H9 (cell line): ENCODE measurements around the gene HDAC7. TPM values are rescaled to one million over a fixed set of nuclear protein-coding genes. Genes with fewer than 3 reads are reported as not detected.

Experiments used
- DNase-seq: peaks from one replicate; pipeline ENCODE4 v3.0.0-alpha.2; 2017
- H2AFZ ChIP-seq: one replicate; pipeline ENCODE4 v1.6.1; 2013; ENCODE audit warnings: mild to moderate bottlenecking, low read length, control low read depth, moderate library complexity
- H2AK5ac ChIP-seq: 2 replicates; pipeline ENCODE4 v1.6.1; 2013; ENCODE audit warnings: low read length, control low read depth, mixed read lengths; ENCODE audit not compliant: insufficient read length
- H2BK120ac ChIP-seq: one replicate; pipeline ENCODE4 v1.6.1; 2013; ENCODE audit warnings: low read depth, mild to moderate bottlenecking, low read length, control low read depth, inconsistent platforms; ENCODE audit not compliant: poor library complexity, severe bottlenecking
- H2BK12ac ChIP-seq: 2 replicates; pipeline ENCODE4 v1.6.1; 2013; ENCODE audit warnings: low read length, control low read depth, mixed read lengths, low read depth; ENCODE audit not compliant: insufficient read length
- H2BK15ac ChIP-seq: 2 replicates; pipeline ENCODE4 v1.6.1; 2013; ENCODE audit warnings: low read depth, low read length, control low read depth
- H2BK20ac ChIP-seq: one replicate; pipeline ENCODE4 v1.6.1; 2013; ENCODE audit warnings: low read depth, mild to moderate bottlenecking, low read length, control low read depth, inconsistent platforms; ENCODE audit not compliant: poor library complexity, severe bottlenecking
- H2BK5ac ChIP-seq: 2 replicates; pipeline ENCODE4 v1.6.1; 2013; ENCODE audit warnings: low read length, control low read depth, mixed read lengths; ENCODE audit not compliant: insufficient read length
- H3K14ac ChIP-seq: 2 replicates; pipeline ENCODE4 v1.6.1; 2013; ENCODE audit warnings: low read length, control low read depth; ENCODE audit not compliant: insufficient read depth
- H3K18ac ChIP-seq: 2 replicates; pipeline ENCODE4 v1.6.1; 2013; ENCODE audit warnings: low read depth, mild to moderate bottlenecking, mixed read lengths, low read length, control low read depth; ENCODE audit not compliant: insufficient read length
- H3K23ac ChIP-seq: 2 replicates; pipeline ENCODE4 v1.6.1; 2013; ENCODE audit warnings: low read length, control low read depth, mixed read lengths, low read depth; ENCODE audit not compliant: insufficient read length
- H3K23me2 ChIP-seq: 2 replicates; pipeline ENCODE4 v1.6.1; 2013; ENCODE audit warnings: low read depth, mild to moderate bottlenecking, mixed read lengths, low read length, control low read depth; ENCODE audit not compliant: insufficient read length, poor library complexity, severe bottlenecking
- H3K27ac ChIP-seq: 2 replicates; pipeline ENCODE4 v1.5.1; 2013; ENCODE audit warnings: low read length, control low read depth, mixed read lengths, low read depth; ENCODE audit not compliant: insufficient read length
- H3K27me3 ChIP-seq: 2 replicates; pipeline ENCODE4 v1.6.1; 2013; ENCODE audit warnings: low read length, control low read depth, inconsistent platforms; ENCODE audit not compliant: insufficient read depth
- H3K4ac ChIP-seq: 2 replicates; pipeline ENCODE4 v1.6.1; 2013; ENCODE audit warnings: low read depth, mild to moderate bottlenecking, control low read depth, inconsistent platforms, low read length, moderate library complexity
- H3K4me1 ChIP-seq: 2 replicates; pipeline ENCODE4 v1.6.1; 2013; ENCODE audit warnings: low read length, control low read depth, inconsistent platforms; ENCODE audit not compliant: insufficient read depth
- H3K4me2 ChIP-seq: 2 replicates; pipeline ENCODE4 v1.6.1; 2013; ENCODE audit warnings: low read length, control low read depth, mixed read lengths; ENCODE audit not compliant: insufficient read length, insufficient read depth
- H3K56ac ChIP-seq: 2 replicates; pipeline ENCODE4 v1.6.1; 2013; ENCODE audit warnings: low read depth, mild to moderate bottlenecking, mixed read lengths, low read length, control low read depth; ENCODE audit not compliant: insufficient read length
- H3K79me1 ChIP-seq: 2 replicates; pipeline ENCODE4 v1.6.1; 2013; ENCODE audit warnings: low read depth, mild to moderate bottlenecking, moderate library complexity, low read length, control low read depth, inconsistent platforms; ENCODE audit not compliant: insufficient read depth, poor library complexity, severe bottlenecking
- H3K79me2 ChIP-seq: 2 replicates; pipeline ENCODE4 v1.6.1; 2013; ENCODE audit warnings: low read length, control low read depth, inconsistent platforms; ENCODE audit not compliant: insufficient read depth
- H3K9ac ChIP-seq: 2 replicates; pipeline ENCODE4 v1.6.1; 2013; ENCODE audit warnings: low read length, control low read depth, mixed read lengths; ENCODE audit not compliant: insufficient read length; ENCODE audit errors: extremely low read depth
- H3K9me3 ChIP-seq: one replicate; pipeline ENCODE4 v1.6.1; 2013; ENCODE audit warnings: low read depth, low read length, inconsistent platforms; ENCODE audit not compliant: control insufficient read depth
- H3T11ph ChIP-seq: one replicate; pipeline ENCODE4 v1.6.1; 2013; ENCODE audit warnings: mild to moderate bottlenecking, low read length, control low read depth, inconsistent platforms
- H4K20me1 ChIP-seq: one replicate; pipeline ENCODE4 v1.6.1; 2013; ENCODE audit not compliant: control insufficient read depth, insufficient read length, insufficient read depth
- H4K5ac ChIP-seq: 2 replicates; pipeline ENCODE4 v1.6.1; 2013; ENCODE audit warnings: low read depth, mild to moderate bottlenecking, mixed read lengths, low read length, control low read depth; ENCODE audit not compliant: insufficient read length
- H4K8ac ChIP-seq: replicated peaks from 2 replicates; pipeline ENCODE4 v1.6.1; 2013; ENCODE audit warnings: low read length, control low read depth, mixed read lengths, low read depth; ENCODE audit not compliant: insufficient read length
- H4K91ac ChIP-seq: 2 replicates; pipeline ENCODE4 v1.6.1; 2013; ENCODE audit warnings: low read depth, mild to moderate bottlenecking, moderate library complexity, mixed read lengths, low read length, control low read depth; ENCODE audit not compliant: insufficient read length
- H3K27ac Mint-ChIP-seq, 3 experiments: 2 replicates in 2 of 3; 3 replicates in 1 of 3; pipeline ENCODE4 v1.8.0; 2020 to 2021; ENCODE audit warnings: mixed read lengths in 3 of 3, mild to moderate bottlenecking in 1 of 3, moderate library complexity in 1 of 3
- H3K27me3 Mint-ChIP-seq: 2 replicates; pipeline ENCODE4 v1.8.0; 2021; ENCODE audit warnings: low read depth, mild to moderate bottlenecking, moderate library complexity, mixed read lengths
- H3K36me3 Mint-ChIP-seq, 3 experiments: 2 replicates in 2 of 3; 3 replicates in 1 of 3; pipeline ENCODE4 v1.8.0; 2020 to 2021; ENCODE audit warnings: low read depth in 3 of 3, mixed read lengths in 3 of 3; ENCODE audit not compliant: insufficient read depth in 1 of 3
- H3K4me1 Mint-ChIP-seq, 2 experiments: 2 replicates each; pipeline ENCODE4 v1.8.0; 2020; ENCODE audit warnings: mixed read lengths in 2 of 2
- H3K4me3 Mint-ChIP-seq, 2 experiments: 2 replicates in 1 of 2; 3 replicates in 1 of 2; pipeline ENCODE4 v1.8.0; 2020 to 2021; ENCODE audit warnings: mild to moderate bottlenecking in 2 of 2, mixed read lengths in 2 of 2, moderate library complexity in 1 of 2
- H3K9me3 Mint-ChIP-seq, 2 experiments: 2 replicates in 1 of 2; 3 replicates in 1 of 2; pipeline ENCODE4 v1.8.0; 2020; ENCODE audit warnings: mild to moderate bottlenecking in 2 of 2, mixed read lengths in 2 of 2, moderate library complexity in 1 of 2
- CTCF ChIP-seq: fragments of 200-600 bp; sonication (generic); conservative IDR thresholded peaks from 3 replicates; pipeline ENCODE4 v1.8.0; 2021; ENCODE audit warnings: antibody characterized with exemption, mild to moderate bottlenecking
- WGBS: extraction: QIAGEN DNeasy Blood & Tissue Kit; methylation state at CpG from one replicate; pipeline ENCODE4 v1.1.7; 2013; ENCODE audit warnings: missing lambda C conversion rate, low lambda C conversion rate, mixed read lengths; ENCODE audit not compliant: insufficient read length; ENCODE audit errors: extremely low coverage; 5-methylcytosine and 5-hydroxymethylcytosine counted together
- total RNA-seq: library from RNA; stranded (reverse); gene quantifications from 2 replicates; pipeline ENCODE4 v1.2.1, GENCODE V29; 2021

Gene HDAC7
- total RNA-seq, 1 experiment from 2014 or later, result 72.1 TPM

- no peak overlapping the region for H3K9ac ChIP-seq
- no peaks in the 10 kb centered on the region for H3K9me3 Mint-ChIP-seq
- no peak overlapping the region for H4K8ac ChIP-seq
- H3K4me1 ChIP-seq, result peaks cover 14% of the 10 kb centered on the region
- no peaks in the 10 kb centered on the region for H3K79me2 ChIP-seq
- no peak overlapping the region for H2BK15ac ChIP-seq
- no peaks in the 10 kb centered on the region for H4K20me1 ChIP-seq
- no peak overlapping the region for H3K4me3 Mint-ChIP-seq
- no peaks in the 10 kb centered on the region for H3K23me2 ChIP-seq
- no peak overlapping the region for H2BK120ac ChIP-seq
- H3K14ac ChIP-seq, result no peak overlapping the region; the same call in 1 of the 2 replicates
- no peak overlapping the region for H2BK12ac ChIP-seq
- H2AFZ ChIP-seq, result no peak overlapping the region
- H3K56ac ChIP-seq, result no peak overlapping the region
- H3K27ac ChIP-seq, result no peak overlapping the region
- H2BK20ac ChIP-seq, result no peak overlapping the region
- peaks cover 29 to 34% of the 10 kb centered on the region in 2 experiments for H3K4me1 Mint-ChIP-seq
- WGBS, result no CpG with 5 or more reads among the region's 3 CpGs
- no peak overlapping the region for H3K18ac ChIP-seq
- no peak overlapping the region for H2BK5ac ChIP-seq
- peaks cover 5% of the 10 kb centered on the region for H3K27me3 Mint-ChIP-seq
- peak overlapping the region in 1 of 3 experiments; percentile 11; a peak in 3 of 7 replicates for H3K27ac Mint-ChIP-seq
- H3K27me3 ChIP-seq, result no peaks in the 10 kb centered on the region
- H4K91ac ChIP-seq, result no peak overlapping the region
- DNase-seq, result no peak
- no peaks in the 10 kb centered on the region for H3K9me3 ChIP-seq
- no peak for TF ChIP-seq CTCF
- H3K79me1 ChIP-seq, result no peaks in the 10 kb centered on the region
- H4K5ac ChIP-seq, result no peak overlapping the region
- no peak overlapping the region for H3K4me2 ChIP-seq
- H3K36me3 Mint-ChIP-seq, result peaks cover 0 to 10% (median 2%) of the 10 kb centered on the region in 3 experiments; a peak in 3 of 7 replicates
- H2AK5ac ChIP-seq, result no peak overlapping the region
- H3T11ph ChIP-seq, result no peak overlapping the region
- H3K23ac ChIP-seq, result no peak overlapping the region
- H3K4ac ChIP-seq, result no peak overlapping the region
Observed at GRCh38 chr12:47748899-47749298, 70.8 kb downstream of the HDAC7 start.
